IPS-20b (cell line): Measurements from ENCODE around the gene KRTAP27-1.

ENCODE experiments used
- H3K27ac ChIP-seq: one replicate; pipeline ENCODE4 v1.5.1; 2013; ENCODE audit warnings: low read length
- H3K27me3 ChIP-seq: 2 replicates; pipeline ENCODE4 v1.6.1; 2013; ENCODE audit warnings: mild to moderate bottlenecking, low read length, inconsistent platforms; ENCODE audit not compliant: insufficient read depth
- H3K36me3 ChIP-seq: 2 replicates; pipeline ENCODE4 v1.6.1; 2013; ENCODE audit warnings: low read depth, mild to moderate bottlenecking, inconsistent platforms, low read length, moderate library complexity; ENCODE audit not compliant: insufficient read depth
- H3K4me1 ChIP-seq: 2 replicates; pipeline ENCODE4 v1.6.1; 2013; ENCODE audit warnings: mild to moderate bottlenecking, control low read depth, inconsistent platforms, low read length, moderate library complexity; ENCODE audit not compliant: insufficient read depth
- H3K4me3 ChIP-seq: 2 replicates; pipeline ENCODE4 v1.5.1; 2013; ENCODE audit warnings: mild to moderate bottlenecking, low read length, inconsistent platforms
- H3K9ac ChIP-seq: 2 replicates; pipeline ENCODE4 v1.6.1; 2013; ENCODE audit warnings: low read depth, mild to moderate bottlenecking, inconsistent platforms, low read length, moderate library complexity
- H3K9me3 ChIP-seq: 2 replicates; pipeline ENCODE4 v1.6.1; 2013; ENCODE audit warnings: mild to moderate bottlenecking, low read depth, low read length, inconsistent platforms; ENCODE audit not compliant: insufficient read depth

KRTAP27-1 gene

DNA sequence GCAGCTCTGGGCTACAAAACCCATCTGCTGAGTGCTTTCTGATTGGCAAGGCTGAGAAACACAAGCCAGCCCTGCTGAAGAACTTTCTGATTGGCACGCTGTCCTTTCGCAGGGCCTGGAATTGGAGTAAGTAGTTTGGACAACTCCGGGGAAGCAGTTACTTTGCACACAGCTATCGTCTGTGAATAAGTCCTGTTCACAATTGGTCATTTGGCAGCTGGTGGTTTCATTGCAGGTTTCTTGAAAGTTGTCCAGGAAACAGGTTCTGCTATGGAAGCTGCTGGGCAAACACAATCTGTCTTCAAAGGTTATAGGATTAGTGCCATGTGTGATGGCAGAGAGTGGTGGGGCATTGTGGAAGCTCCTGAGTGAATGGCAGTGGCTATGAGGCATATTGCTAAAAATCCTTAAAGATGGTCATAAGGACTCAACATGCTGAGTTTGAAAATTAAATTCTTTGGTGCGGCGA lies at the start of gene KRTAP27-1:
KRTAP27-1 (minus strand) TSS at position 419 of the 469 bp plus-strand sequence; CDS start at position 393, 26 bp downstream.
- Histone ChIP-seq H3K4me1 (no peaks in the 10 kb centered on the region), H3K27me3 (no peaks in the 10 kb centered on the region), H3K9ac (no peak within 1 kb of the TSS), H3K9me3 (no peaks in the 10 kb centered on the region; the same call in 1 of the 2 replicates), H3K27ac (no peak within 1 kb of the TSS), H3K36me3 (no peaks in the 10 kb centered on the region), H3K4me3 (no peak within 1 kb of the TSS)

GRCh38 chr21:30382201-30382600 lies 44.7 kb upstream of the KRTAP27-1 start:
- Histone ChIP-seq H3K9me3 (peaks cover 6% of the 10 kb centered on the region; the same call in 1 of the 2 replicates), H3K27me3 (no peaks in the 10 kb centered on the region), H3K36me3 (no peaks in the 10 kb centered on the region), H3K4me1 (no peaks in the 10 kb centered on the region), H3K9ac (no peak overlapping the region), H3K4me3 (no peak overlapping the region), H3K27ac (no peak overlapping the region)

DNA sequence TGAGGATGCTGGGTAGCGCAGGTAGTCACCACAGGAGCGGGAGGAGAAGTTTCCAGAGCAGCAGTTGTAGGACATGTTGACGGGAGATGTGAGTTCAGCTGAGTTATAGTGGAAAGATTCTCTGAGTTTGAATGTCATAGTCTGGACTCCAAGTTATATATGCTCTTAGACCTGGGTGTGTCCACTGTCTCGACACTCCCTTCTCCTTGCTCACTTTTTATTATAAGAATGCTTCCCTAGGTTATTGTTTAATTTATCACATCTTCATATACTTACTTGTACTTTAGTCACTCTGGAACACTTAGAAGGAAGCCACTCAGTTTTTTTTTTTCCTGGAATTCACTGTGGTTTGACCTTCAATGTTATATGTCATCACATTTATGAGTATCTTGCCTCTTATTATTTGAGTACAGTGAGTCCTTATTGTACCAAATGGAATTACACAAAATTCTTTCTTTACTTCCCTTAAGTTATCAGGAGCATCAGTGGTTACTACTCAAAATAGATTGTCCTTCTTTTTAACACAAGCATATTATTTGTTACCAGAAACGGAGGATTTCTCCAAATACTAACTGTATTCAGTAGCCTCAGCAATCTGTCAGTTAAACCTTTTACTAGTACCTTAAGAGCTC lies 34.8 kb upstream of the KRTAP27-1 start, which contains the start of gene KRTAP13-2:
KRTAP13-2 (minus strand) TSS at position 133 of the 632 bp plus-strand sequence; CDS start at position 75, 58 bp downstream.
- Histone ChIP-seq H3K36me3 (no peaks in the 10 kb centered on the region), H3K4me3 (no peak within 1 kb of the TSS), H3K27me3 (no peaks in the 10 kb centered on the region), H3K9ac (no peak within 1 kb of the TSS), H3K4me1 (no peaks in the 10 kb centered on the region), H3K27ac (no peak within 1 kb of the TSS), H3K9me3 (no peaks in the 10 kb centered on the region)

- H3K4me3 ChIP-seq: no peak overlapping the region
- H3K27me3 ChIP-seq: no peaks in the 10 kb centered on the region
- H3K9ac ChIP-seq: no peak overlapping the region
- no peaks in the 10 kb centered on the region for H3K4me1 ChIP-seq
- H3K36me3 ChIP-seq: no peaks in the 10 kb centered on the region
- no peaks in the 10 kb centered on the region for H3K9me3 ChIP-seq
- H3K27ac ChIP-seq: no peak overlapping the region
These were observed 18.4 kb upstream of the KRTAP27-1 start for GRCh38 chr21:30355906-30356305.

DNA sequence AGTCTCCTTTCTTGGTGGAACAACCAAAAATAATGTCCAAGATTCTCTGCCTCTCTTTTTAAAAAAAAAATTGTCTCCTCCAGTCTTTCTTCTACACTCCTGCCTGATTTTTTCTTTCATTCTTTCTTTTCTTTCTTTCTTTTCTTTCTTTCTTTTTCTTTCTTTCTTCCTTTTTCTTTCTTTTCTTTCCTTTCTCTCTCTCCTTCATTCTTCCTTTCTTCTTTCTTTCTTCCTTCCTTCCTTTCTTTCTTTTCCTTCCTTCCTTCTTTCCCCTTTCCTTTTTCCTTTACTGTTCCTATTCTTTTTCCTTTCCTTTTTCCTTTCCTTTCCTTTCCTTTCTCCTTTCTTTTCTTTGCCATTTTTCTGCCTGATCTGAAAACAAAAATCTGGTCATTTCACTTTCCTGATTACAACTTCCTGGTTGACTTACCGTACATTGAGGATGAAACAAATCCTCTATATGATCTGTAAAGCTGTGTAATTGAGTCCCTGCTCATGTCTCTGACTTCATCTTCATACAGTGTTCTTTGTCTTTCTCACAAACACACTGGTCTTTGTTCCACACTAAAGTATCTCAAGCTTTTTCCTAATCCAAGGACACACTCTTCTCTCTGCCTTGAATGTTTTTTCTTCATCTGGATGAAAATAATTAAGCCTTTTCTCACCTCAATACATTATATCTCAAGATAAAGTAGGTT lies 17.0 kb upstream of the KRTAP27-1 start:
- no peak overlapping the region for H3K4me3 ChIP-seq
- no peaks in the 10 kb centered on the region for H3K36me3 ChIP-seq
- H3K27ac ChIP-seq: no peak overlapping the region
- H3K4me1 ChIP-seq: peaks cover 6% of the 10 kb centered on the region; the same call in 1 of the 2 replicates
- no peak overlapping the region for H3K9ac ChIP-seq
- H3K27me3 ChIP-seq: no peaks in the 10 kb centered on the region
- no peaks in the 10 kb centered on the region for H3K9me3 ChIP-seq

GRCh38 chr21:30351534-30351933 lies 14.0 kb upstream of the KRTAP27-1 start:
- Histone ChIP-seq H3K4me3 (no peak overlapping the region), H3K9ac (no peak overlapping the region), H3K36me3 (no peaks in the 10 kb centered on the region), H3K9me3 (no peaks in the 10 kb centered on the region; the same call in 1 of the 2 replicates), H3K4me1 (peaks cover 12% of the 10 kb centered on the region; the same call in 1 of the 2 replicates), H3K27me3 (no peaks in the 10 kb centered on the region), H3K27ac (no peak overlapping the region)

DNA sequence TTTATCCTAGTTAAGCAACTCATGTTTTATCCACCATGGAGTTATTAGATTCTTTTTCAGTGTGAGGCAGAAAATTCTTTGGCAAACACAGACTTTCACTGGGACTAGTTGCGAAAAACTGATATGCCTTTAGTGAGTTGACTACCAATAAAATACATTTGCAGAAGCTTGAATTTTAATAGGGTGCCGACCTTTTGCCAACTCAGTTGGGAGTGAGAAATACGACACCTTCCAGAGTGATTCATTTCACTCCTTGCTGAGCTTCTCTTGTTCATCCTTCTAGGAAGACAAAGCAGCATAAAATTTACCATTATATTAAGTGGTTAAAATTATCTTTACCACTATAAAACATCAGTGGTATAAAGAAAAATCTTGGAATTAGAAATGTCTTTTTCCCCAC lies 12.1 kb upstream of the KRTAP27-1 start:
- Histone ChIP-seq H3K9me3 (no peaks in the 10 kb centered on the region; the same call in 1 of the 2 replicates), H3K4me1 (peaks cover 12% of the 10 kb centered on the region; the same call in 1 of the 2 replicates), H3K36me3 (no peaks in the 10 kb centered on the region), H3K4me3 (no peak overlapping the region), H3K9ac (no peak overlapping the region), H3K27me3 (no peaks in the 10 kb centered on the region), H3K27ac (no peak overlapping the region)

DNA sequence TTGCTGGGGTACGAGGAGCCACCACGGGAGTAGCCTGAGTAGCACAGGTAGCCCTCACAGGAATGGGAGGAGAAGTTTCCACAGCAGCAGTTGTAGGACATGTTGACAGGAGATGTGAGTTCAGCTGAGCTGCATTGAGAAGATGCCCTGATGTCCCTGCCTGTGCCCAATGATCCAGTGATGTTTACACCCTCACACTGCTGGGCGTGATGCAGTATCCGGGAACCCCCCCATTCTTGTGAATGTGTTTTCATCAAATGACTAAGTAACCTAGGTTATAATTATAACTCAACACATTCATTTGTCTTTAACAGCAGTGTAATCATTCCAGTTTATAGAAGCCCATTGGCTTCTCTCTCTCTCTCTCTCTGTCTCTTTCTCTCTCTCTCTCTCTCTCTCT lies 11.0 kb upstream of the KRTAP27-1 start, which contains the start of gene KRTAP23-1:
KRTAP23-1 (minus strand) TSS at position 101 of the 400 bp plus-strand sequence; CDS start at position 101, 0 bp downstream.
- H3K4me3 ChIP-seq: no peak within 1 kb of the TSS
- H3K36me3 ChIP-seq: no peaks in the 10 kb centered on the region
- no peaks in the 10 kb centered on the region for H3K27me3 ChIP-seq
- no peak within 1 kb of the TSS for H3K9ac ChIP-seq
- peaks cover 12% of the 10 kb centered on the region; the same call in 1 of the 2 replicates for H3K4me1 ChIP-seq
- no peaks in the 10 kb centered on the region; the same call in 1 of the 2 replicates for H3K9me3 ChIP-seq
- H3K27ac ChIP-seq: no peak within 1 kb of the TSS

DNA sequence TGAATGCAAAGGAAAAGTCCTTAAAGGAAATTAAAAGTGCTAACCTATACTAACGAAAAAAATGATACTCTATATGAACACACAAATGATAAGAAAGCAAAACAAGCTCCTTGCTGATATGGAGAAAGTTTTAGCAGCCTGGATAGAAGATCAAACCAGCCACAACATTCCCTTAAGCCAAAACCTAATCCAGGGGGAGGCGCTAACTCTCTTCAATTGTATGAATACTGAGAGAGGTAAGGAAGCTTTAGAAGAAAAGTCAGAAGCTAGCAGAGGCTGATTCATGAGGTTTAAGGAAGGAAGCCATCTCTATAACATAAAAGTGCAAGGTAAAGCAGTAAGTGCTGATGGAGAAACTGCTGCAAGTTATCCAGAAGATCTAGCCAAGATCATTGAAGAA lies 7.5 kb upstream of the KRTAP27-1 start:
- Histone ChIP-seq H3K27ac (no peak overlapping the region), H3K9me3 (no peaks in the 10 kb centered on the region; the same call in 1 of the 2 replicates)

GRCh38 chr21:30340714-30341573 lies 3.5 kb upstream of the KRTAP27-1 start:
- Histone ChIP-seq H3K4me1 (no peaks in the 10 kb centered on the region), H3K27ac (no peak overlapping the region), H3K27me3 (no peaks in the 10 kb centered on the region), H3K9ac (no peak overlapping the region), H3K4me3 (no peak overlapping the region), H3K9me3 (no peaks in the 10 kb centered on the region), H3K36me3 (no peaks in the 10 kb centered on the region)

More for the DNA sequence above, 7.5 kb upstream of the KRTAP27-1 start:
- Histone ChIP-seq H3K4me1 (peaks cover 11% of the 10 kb centered on the region; the same call in 1 of the 2 replicates), H3K4me3 (no peak overlapping the region), H3K36me3 (no peaks in the 10 kb centered on the region), H3K27me3 (no peaks in the 10 kb centered on the region), H3K9ac (no peak overlapping the region)

DNA sequence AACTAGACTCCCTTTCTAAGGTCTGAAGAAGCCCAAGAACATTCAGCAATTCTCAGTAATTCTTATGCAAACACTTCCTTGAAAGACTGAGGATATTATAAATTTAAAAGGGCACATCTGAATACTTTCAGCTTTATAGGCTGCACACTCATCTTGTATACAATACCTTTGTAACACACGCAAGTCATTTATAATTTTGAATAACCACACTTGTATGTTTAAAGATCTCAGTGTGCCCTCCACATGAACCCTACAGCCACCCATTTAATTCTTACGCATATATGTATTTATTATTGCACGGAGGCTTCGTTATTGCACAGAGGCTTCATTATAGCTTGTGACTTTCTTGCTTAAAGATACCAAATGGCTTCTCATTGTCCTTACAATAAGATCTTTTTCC lies 1.2 kb upstream of the KRTAP27-1 start:
- Histone ChIP-seq H3K9me3 (no peaks in the 10 kb centered on the region; the same call in 1 of the 2 replicates), H3K27me3 (no peaks in the 10 kb centered on the region), H3K4me3 (no peak overlapping the region), H3K4me1 (no peaks in the 10 kb centered on the region), H3K36me3 (no peaks in the 10 kb centered on the region), H3K9ac (no peak overlapping the region), H3K27ac (no peak overlapping the region)
